Mesenchymal stem cell (in vitro differentiated cells and primary cell): ENCODE measurements around the gene LRP1B.

Source experiments
- DNase-seq: peaks from one replicate; pipeline ENCODE4 v3.0.0-alpha.2; 2013
- H2AFZ ChIP-seq: one replicate; pipeline ENCODE4 v1.6.1; 2013; ENCODE audit warnings: low read depth, mild to moderate bottlenecking, control low read depth, inconsistent platforms, low read length, moderate library complexity
- H2AK5ac ChIP-seq: 2 replicates; pipeline ENCODE4 v1.6.1; 2013; ENCODE audit warnings: low read length, moderate library complexity, mild to moderate bottlenecking, inconsistent platforms; ENCODE audit not compliant: severe bottlenecking
- H2BK120ac ChIP-seq: one replicate; pipeline ENCODE4 v1.6.1; 2013; ENCODE audit warnings: low read depth, mild to moderate bottlenecking, inconsistent platforms, low read length, moderate library complexity
- H2BK12ac ChIP-seq, 2 experiments: one replicate each; pipeline ENCODE4 v1.6.1; 2013; ENCODE audit warnings: inconsistent platforms in 2 of 2, low read length in 2 of 2, mild to moderate bottlenecking in 2 of 2, moderate library complexity in 2 of 2, control low read depth in 1 of 2
- H2BK15ac ChIP-seq: one replicate; pipeline ENCODE4 v1.6.1; 2013; ENCODE audit warnings: mild to moderate bottlenecking, low read depth, inconsistent platforms; ENCODE audit not compliant: poor library complexity, severe bottlenecking
- H2BK5ac ChIP-seq: 2 replicates; pipeline ENCODE4 v1.6.1; 2013; ENCODE audit warnings: low read depth, mild to moderate bottlenecking, low read length, control low read depth, inconsistent platforms; ENCODE audit not compliant: poor library complexity, severe bottlenecking
- H3K14ac ChIP-seq, 2 experiments: one replicate each; pipeline ENCODE4 v1.6.1; 2013; ENCODE audit warnings: inconsistent platforms in 2 of 2, low read length in 2 of 2, control low read depth in 1 of 2, mild to moderate bottlenecking in 1 of 2, moderate library complexity in 1 of 2
- H3K18ac ChIP-seq, 2 experiments: one replicate each; pipeline ENCODE4 v1.6.1; 2013; ENCODE audit warnings: inconsistent platforms in 2 of 2, low read length in 2 of 2, control low read depth in 1 of 2, low read depth in 1 of 2, mild to moderate bottlenecking in 1 of 2
- H3K23ac ChIP-seq, 2 experiments: one replicate each; pipeline ENCODE4 v1.6.1; 2013; ENCODE audit warnings: inconsistent platforms in 2 of 2, low read length in 2 of 2, mild to moderate bottlenecking in 2 of 2, moderate library complexity in 2 of 2, control low read depth in 1 of 2
- H3K27ac ChIP-seq: 2 replicates; pipeline ENCODE4 v1.5.1; 2013; ENCODE audit warnings: mild to moderate bottlenecking, moderate library complexity, low read length, control low read depth, inconsistent platforms; ENCODE audit not compliant: poor library complexity, severe bottlenecking
- H3K27me3 ChIP-seq, 2 experiments: 2 replicates each; pipeline versions ENCODE4 v1.6.1 to v1.7.0; 2013; ENCODE audit warnings: low read length in 2 of 2, mild to moderate bottlenecking in 2 of 2, moderate library complexity in 2 of 2, control low read depth in 1 of 2, inconsistent platforms in 1 of 2; ENCODE audit not compliant: control insufficient read depth in 1 of 2, insufficient read depth in 1 of 2
- H3K36me3 ChIP-seq, 2 experiments: 2 replicates each; pipeline versions ENCODE4 v1.6.1 to v1.7.0; 2013; ENCODE audit warnings: low read length in 2 of 2, control low read depth in 1 of 2, inconsistent platforms in 1 of 2, low read depth in 1 of 2, mild to moderate bottlenecking in 1 of 2; ENCODE audit not compliant: insufficient read depth in 2 of 2, control insufficient read depth in 1 of 2
- H3K4ac ChIP-seq, 2 experiments: one replicate each; pipeline ENCODE4 v1.6.1; 2013; ENCODE audit warnings: inconsistent platforms in 2 of 2, low read length in 2 of 2, mild to moderate bottlenecking in 2 of 2, moderate library complexity in 2 of 2, control low read depth in 1 of 2, low read depth in 1 of 2
- H3K4me1 ChIP-seq: 2 replicates; pipeline ENCODE4 v1.6.1; 2013; ENCODE audit warnings: low read depth, low read length, control low read depth; ENCODE audit not compliant: control insufficient read depth, insufficient read depth
- H3K4me2 ChIP-seq: 2 replicates; pipeline ENCODE4 v1.6.1; 2013; ENCODE audit warnings: low read length, mild to moderate bottlenecking, inconsistent platforms; ENCODE audit not compliant: poor library complexity, severe bottlenecking
- H3K4me3 ChIP-seq, 2 experiments: 2 replicates each; pipeline versions ENCODE4 v1.5.1 to v1.7.0; 2013; ENCODE audit warnings: low read length in 2 of 2, mild to moderate bottlenecking in 2 of 2, control low read depth in 1 of 2, low read depth in 1 of 2; ENCODE audit not compliant: insufficient read depth in 1 of 2
- H3K79me1 ChIP-seq: replicated peaks from 2 replicates; pipeline ENCODE4 v1.6.1; 2013; ENCODE audit warnings: mild to moderate bottlenecking, control low read depth, low read length, inconsistent platforms; ENCODE audit not compliant: poor library complexity, severe bottlenecking
- H3K9ac ChIP-seq: 2 replicates; pipeline ENCODE4 v1.7.0; 2013; ENCODE audit warnings: mild to moderate bottlenecking, low read length, moderate library complexity
- H3K9me3 ChIP-seq: 2 replicates; pipeline ENCODE4 v1.7.0; 2013; ENCODE audit warnings: mild to moderate bottlenecking, low read length; ENCODE audit not compliant: control insufficient read depth
- H4K8ac ChIP-seq: one replicate; pipeline ENCODE4 v1.6.1; 2013; ENCODE audit warnings: inconsistent platforms, mild to moderate bottlenecking, low read length, moderate library complexity
- H4K91ac ChIP-seq: one replicate; pipeline ENCODE4 v1.6.1; 2013; ENCODE audit warnings: mild to moderate bottlenecking, low read length, inconsistent platforms
- WGBS: methylation state at CpG from one replicate; pipeline ENCODE4 v1.1.7; 2013; ENCODE audit warnings: mixed read lengths; 5-methylcytosine and 5-hydroxymethylcytosine counted together

LRP1B gene

GRCh38 chr2:141200191-141200590 lies 930.6 kb downstream of the LRP1B start:
- Histone ChIP-seq H3K36me3 (no peaks in the 10 kb centered on the region), H3K27ac (no peak overlapping the region), H3K4me2 (no peak overlapping the region), H2BK5ac (no peak overlapping the region), H3K4me1 (peaks cover 1% of the 10 kb centered on the region), H3K9me3 (no peaks in the 10 kb centered on the region), H3K23ac (no peak overlapping the region), H4K8ac (no peak overlapping the region), H3K9ac (no peak overlapping the region), H3K4me3 (no peak overlapping the region), H2BK15ac (no peak overlapping the region), H3K18ac (no peak overlapping the region), H3K14ac (no peak overlapping the region), H2AFZ (no peak overlapping the region), H3K4ac (no peak overlapping the region), H4K91ac (no peak overlapping the region), H2BK120ac (no peak overlapping the region), H3K79me1 (no peaks in the 10 kb centered on the region), H3K27me3 (no peaks in the 10 kb centered on the region), H2BK12ac (no peak overlapping the region), H2AK5ac (no peak overlapping the region)
- no peak for DNase-seq
- WGBS, result no CpG with 5 or more reads among the region's 1 CpG

GRCh38 chr2:141199711-141200110 lies 931.1 kb downstream of the LRP1B start:
- no peak overlapping the region for H4K8ac ChIP-seq

GRCh38 chr2:141195087-141195486 lies 935.7 kb downstream of the LRP1B start:
- Histone ChIP-seq H3K14ac (no peak overlapping the region), H2BK15ac (no peak overlapping the region), H3K79me1 (no peaks in the 10 kb centered on the region), H4K8ac (no peak overlapping the region), H3K4me2 (no peak overlapping the region), H3K4me3 (no peak overlapping the region), H3K9me3 (no peaks in the 10 kb centered on the region), H3K23ac (no peak overlapping the region), H3K27me3 (no peaks in the 10 kb centered on the region), H3K27ac (no peak overlapping the region), H2BK5ac (no peak overlapping the region), H2AK5ac (no peak overlapping the region), H2BK12ac (no peak overlapping the region), H2AFZ (no peak overlapping the region), H3K9ac (no peak overlapping the region), H3K36me3 (no peaks in the 10 kb centered on the region), H4K91ac (no peak overlapping the region), H3K4ac (no peak overlapping the region), H3K4me1 (no peaks in the 10 kb centered on the region), H3K18ac (no peak overlapping the region), H2BK120ac (no peak overlapping the region)
- DNase-seq, result no peak
- WGBS, result 98% methylated on average over 1 of the region's 1 CpG

More at GRCh38 chr2:141199711-141200110, 931.1 kb downstream of the LRP1B start:
- H3K4me2 ChIP-seq, result no peak overlapping the region
- no peak overlapping the region for H2AK5ac ChIP-seq
- no peak overlapping the region for H2BK120ac ChIP-seq
- H3K4me1 ChIP-seq, result peaks cover 1% of the 10 kb centered on the region
- H2AFZ ChIP-seq, result no peak overlapping the region
- no peaks in the 10 kb centered on the region for H3K79me1 ChIP-seq
- H3K27me3 ChIP-seq, result no peaks in the 10 kb centered on the region
- H3K18ac ChIP-seq, result no peak overlapping the region
- no peak overlapping the region for H2BK12ac ChIP-seq
- no peaks in the 10 kb centered on the region for H3K9me3 ChIP-seq
- no peak overlapping the region for H2BK15ac ChIP-seq
- H3K23ac ChIP-seq, result no peak overlapping the region
- no peaks in the 10 kb centered on the region for H3K36me3 ChIP-seq
- H3K4ac ChIP-seq, result no peak overlapping the region
- no peak overlapping the region for H3K14ac ChIP-seq
- no peak for DNase-seq
- no peak overlapping the region for H3K4me3 ChIP-seq
- H4K91ac ChIP-seq, result no peak overlapping the region
- no peak overlapping the region for H3K27ac ChIP-seq
- H3K9ac ChIP-seq, result no peak overlapping the region
- no peak overlapping the region for H2BK5ac ChIP-seq

- Histone ChIP-seq H4K91ac (no peak overlapping the region), H3K4me2 (no peak overlapping the region), H3K23ac (no peak overlapping the region), H3K36me3 (no peaks in the 10 kb centered on the region), H3K79me1 (no peaks in the 10 kb centered on the region), H2BK120ac (no peak overlapping the region), H3K18ac (no peak overlapping the region), H2AFZ (no peak overlapping the region), H2BK15ac (no peak overlapping the region), H3K9ac (no peak overlapping the region), H3K27me3 (no peaks in the 10 kb centered on the region), H3K14ac (no peak overlapping the region), H4K8ac (no peak overlapping the region), H3K4ac (no peak overlapping the region), H2BK12ac (no peak overlapping the region), H2BK5ac (no peak overlapping the region), H3K4me3 (no peak overlapping the region), H3K4me1 (no peaks in the 10 kb centered on the region), H2AK5ac (no peak overlapping the region), H3K27ac (no peak overlapping the region), H3K9me3 (no peaks in the 10 kb centered on the region)
- 65% methylated on average over 1 of the region's 4 CpGs for WGBS
- DNase-seq, result no peak
These were observed 943.8 kb downstream of the LRP1B start for GRCh38 chr2:141187075-141187439.
